NCI-H2227 (cell line): ENCODE measurements around the gene MRPS31.
A peak's percentile ranks its signal among the peaks of the same experiment; 100 is the strongest.
"Not testable (repeated sequence)": the region's sequence is repeated elsewhere in the genome, so short reads cannot be mapped to it uniquely, and the experiment has no call there.

Experiments
- DNase-seq: peaks from one replicate; lab custom pipeline; 2025; ENCODE audit not compliant: unreplicated experiment; lab: John Stamatoyannopoulos, UW

Gene MRPS31

DNA sequence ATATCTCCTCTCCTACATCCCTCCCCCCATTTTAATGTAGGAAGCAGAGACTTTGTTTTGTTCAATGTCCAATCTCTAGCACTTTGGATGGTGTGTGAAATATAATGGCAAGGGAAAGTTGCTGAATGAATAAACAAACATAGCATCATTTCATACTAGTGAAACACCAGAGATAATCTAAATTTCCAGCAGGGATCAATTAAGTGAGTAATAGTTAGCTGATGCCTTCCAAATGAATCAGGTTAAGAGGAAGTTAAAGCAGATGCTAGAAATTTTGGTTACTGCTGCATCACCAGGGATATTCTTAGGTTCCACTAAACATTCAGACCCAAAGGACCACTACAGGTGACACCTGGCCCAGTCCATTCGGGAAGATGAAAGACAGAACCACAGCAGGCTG lies 8.1 kb downstream of the MRPS31 start:
- DNase-seq = no peak

DNA sequence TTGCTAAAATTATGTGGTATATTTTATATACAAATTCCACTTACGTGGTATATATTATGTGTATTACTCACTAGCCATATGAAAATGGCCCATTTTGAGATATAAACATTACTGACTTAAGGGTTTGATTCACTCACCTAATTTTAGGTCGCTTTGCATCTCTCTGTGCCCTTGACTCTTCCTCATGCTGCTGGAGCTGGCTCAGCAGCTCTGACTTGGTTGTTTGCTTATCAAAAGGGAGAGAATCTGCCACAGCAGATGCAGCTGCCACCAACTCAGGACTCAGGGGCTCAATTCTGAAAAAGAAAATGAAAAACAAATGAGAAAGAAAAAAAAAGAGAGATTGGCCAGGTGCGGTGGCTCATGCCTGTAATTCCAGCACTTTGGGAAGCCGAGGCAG lies 12.2 kb downstream of the MRPS31 start:
- DNase-seq = no peak

GRCh38 chr13:40756042-40756441 lies 14.9 kb downstream of the MRPS31 start:
- no peak for DNase-seq

DNA sequence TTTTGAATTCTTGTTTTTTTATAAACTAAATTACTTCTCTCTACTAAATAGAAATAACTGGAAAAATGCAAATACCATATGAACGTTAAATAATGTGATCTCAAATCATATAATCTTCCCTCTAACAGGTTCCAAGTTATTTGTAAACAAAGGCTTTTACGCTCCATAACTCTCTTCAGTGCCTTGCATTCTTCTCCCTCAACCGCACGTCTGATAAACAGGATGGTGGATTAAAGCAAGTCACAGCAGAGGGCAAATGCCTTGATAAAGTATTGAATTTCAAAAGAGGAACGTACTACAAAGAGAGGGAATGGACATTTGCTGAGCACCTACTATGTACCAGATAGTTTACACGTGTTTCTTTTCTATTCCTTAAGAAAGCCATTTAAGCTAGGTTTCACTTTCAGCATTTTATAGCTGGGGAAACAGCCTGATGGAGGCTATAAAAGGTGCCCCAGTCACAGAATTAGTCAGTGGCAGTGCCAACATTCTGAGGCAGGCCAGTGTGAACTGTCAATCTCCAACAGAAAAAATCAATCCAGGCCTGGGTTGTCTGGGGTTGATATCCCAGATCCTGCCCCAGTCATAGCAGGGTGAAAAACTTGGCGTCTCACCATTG lies 15.8 kb downstream of the MRPS31 start:
- no peak for DNase-seq

GRCh38 chr13:40749327-40749726 lies 21.7 kb downstream of the MRPS31 start:
- no peak for DNase-seq

GRCh38 chr13:40735232-40735548 lies 35.8 kb downstream of the MRPS31 start:
- DNase-seq = not testable (repeated sequence)

GRCh38 chr13:40734536-40735231 lies 36.3 kb downstream of the MRPS31 start:
- peak; percentile 19 for DNase-seq

- DNase-seq = no peak
Observed at GRCh38 chr13:40732658-40733057, 38.3 kb downstream of the MRPS31 start.

- DNase-seq = no peak
Observed at GRCh38 chr13:40728595-40728994, 42.4 kb downstream of the MRPS31 start.

DNA sequence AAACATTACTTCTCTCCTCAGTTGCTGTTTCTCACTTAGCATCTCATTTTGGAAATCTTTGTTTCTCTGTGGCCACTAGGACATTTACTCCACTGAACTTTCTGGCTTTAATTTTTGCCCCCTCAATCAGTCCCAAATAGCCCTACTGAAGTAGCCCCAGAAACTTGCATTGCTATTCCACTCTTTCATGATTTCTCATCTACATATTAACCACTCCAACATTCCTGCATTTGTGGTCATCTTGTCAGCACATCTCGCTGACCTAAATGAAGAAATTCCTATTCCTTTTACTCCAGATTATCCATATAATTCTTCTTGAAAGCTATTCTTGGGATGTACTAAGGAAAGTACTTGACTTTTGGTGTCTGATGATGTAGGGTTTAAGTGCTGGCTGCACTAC lies 56.6 kb downstream of the MRPS31 start:
- not testable (repeated sequence) for DNase-seq

DNA sequence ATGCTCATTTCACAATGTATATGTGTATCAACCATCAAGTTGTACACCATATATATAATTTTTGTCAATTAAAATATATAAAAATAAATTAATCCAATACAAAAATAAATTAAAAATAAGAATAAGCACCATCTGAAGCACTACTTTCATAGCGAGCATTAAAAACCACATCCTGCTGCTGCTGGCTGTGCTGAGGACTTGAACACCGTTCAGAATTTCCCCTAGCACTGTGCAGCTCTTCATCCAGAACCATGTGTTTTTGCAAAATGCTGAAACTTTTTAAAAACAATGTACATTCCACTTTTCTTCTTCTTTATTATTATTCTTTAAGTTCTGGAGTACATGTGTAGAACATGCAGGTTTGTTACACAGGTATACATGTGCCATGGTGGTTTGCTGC lies 64.6 kb downstream of the MRPS31 start:
- no peak for DNase-seq

DNA sequence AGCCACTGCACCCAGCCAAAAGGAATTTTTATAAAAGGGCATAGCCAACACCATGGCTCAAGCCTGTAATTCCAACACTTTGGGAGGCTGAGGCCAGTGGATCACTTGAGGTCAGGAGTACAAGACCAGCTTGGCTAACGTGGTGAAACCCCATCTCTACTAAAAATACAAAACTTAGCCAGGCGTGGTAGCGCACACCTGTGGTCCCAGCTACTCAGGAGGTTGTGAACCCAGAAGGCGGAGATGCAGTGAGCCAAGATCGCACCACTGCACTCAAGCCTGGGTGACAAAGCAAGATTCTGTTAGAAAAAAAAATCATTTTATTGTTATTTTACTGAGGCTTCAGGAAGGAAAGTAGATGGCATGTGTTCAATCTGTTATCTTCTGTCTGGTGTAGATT lies 73.3 kb downstream of the MRPS31 start:
- no peak for DNase-seq

DNA sequence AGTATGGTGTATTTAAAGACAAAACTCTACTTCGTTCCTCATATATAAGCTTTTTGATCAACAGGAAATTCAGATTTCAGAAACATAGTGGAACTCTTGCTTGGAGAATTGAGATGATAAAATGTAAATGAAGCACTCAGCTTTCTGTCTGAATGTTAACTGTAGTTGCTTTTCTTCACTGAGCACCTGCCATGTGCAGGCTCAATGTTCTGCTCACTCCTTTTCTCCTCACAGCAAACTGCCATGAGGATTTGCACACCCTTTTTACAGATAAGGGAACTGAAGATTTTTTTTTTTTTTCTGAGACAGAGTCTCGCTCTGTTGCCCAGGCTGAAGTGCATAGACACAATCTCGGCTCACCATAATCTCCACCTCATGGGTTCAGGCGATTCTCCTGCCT lies 76.6 kb downstream of the MRPS31 start:
- no peak for DNase-seq

DNA sequence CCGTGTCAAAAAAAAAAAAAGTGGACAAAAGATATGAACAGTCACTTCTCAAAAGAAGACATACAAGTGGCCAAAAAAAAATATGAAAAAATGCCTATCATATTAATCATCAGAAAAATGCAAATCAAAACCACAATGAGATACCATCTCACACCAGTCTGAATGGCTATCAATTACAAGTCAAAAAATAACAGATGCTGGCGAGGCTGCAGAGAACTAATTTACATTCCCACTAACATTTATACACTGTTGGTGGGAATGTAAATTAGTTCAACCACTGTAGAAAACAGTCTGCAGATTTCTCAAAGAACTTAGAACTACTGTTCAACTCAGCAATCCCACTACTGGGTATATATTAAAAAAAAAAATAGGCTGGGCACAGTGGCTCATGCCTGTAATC lies 78.0 kb downstream of the MRPS31 start:
- no peak for DNase-seq

GRCh38 chr13:40688781-40689180 lies 82.2 kb downstream of the MRPS31 start:
- no peak for DNase-seq

- DNase-seq = peak; percentile 32
Observed at GRCh38 chr13:40682449-40683240, 88.3 kb downstream of the MRPS31 start.

- no peak for DNase-seq
Observed at GRCh38 chr13:40681341-40682146, 89.4 kb downstream of the MRPS31 start.

DNA sequence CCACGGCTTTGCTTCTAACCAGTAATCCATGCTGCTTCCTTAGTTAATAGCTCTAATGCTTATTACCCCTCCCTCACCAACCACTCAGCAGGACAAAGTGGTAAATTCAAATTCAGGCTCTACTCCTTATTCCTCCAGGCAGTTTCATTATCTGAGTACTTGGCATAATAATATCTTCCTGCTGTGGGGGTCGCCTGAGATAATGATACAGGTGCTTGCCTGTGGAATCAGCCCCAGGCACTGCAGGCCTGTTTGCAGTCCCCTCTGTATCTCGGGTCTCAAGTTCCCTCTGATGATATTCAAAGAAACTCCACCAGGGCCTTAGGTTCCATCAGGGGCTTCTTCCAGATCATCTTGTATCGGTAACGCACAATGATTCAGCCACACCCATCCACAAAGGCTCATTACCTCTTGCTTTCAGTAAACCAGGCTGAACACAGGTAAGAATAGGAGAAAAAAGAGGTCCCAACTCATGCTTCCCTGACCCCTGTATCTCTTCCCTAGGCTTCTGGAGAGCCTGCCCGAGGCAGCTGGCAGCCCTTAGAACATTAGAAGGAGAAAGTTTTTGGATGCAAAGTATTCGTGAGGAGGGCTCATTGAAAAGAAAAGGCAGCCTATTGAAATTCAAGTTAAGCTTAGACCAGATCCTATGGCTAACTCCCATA lies 90.2 kb downstream of the MRPS31 start:
- no peak for DNase-seq

DNA sequence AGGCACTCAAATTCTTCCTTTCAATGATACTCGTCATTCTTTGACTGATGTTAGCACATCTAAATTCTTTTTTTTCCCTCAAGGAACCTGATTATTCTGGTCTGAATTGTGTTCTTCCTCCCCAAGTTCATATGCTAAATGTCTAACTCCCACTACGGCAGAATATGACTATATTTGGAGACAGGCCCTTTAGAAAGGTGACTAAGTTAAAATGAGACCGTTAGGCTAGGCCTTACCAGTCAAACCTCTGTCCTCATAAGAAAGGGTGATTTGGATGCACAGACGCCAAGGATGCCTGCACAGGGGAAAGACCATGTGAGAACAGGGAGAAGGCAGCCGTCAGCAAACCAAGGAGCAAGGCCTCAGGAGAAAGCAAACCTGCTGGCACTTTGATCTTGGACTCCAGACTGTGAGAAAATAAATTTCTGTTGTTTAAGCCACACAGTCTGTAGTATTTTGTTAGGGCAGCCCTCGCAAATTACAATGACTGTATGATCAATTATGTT lies 91.5 kb downstream of the MRPS31 start:
- DNase-seq = no peak
